ENCODE measurements around the gene MSI2.

MSI2 gene

GRCh38 chr17:57506774-57507127 is 250.4 kb downstream of the MSI2 start:
- no peak for DNase-seq (ENCODE audit: low spot score)

- no peak for DNase-seq (ENCODE audit: low spot score)
Measured at GRCh38 chr17:57507828-57508227, 251.5 kb downstream of the MSI2 start.

GRCh38 chr17:57508671-57509070 is 252.3 kb downstream of the MSI2 start:
- no peak for DNase-seq (ENCODE audit: low spot score)

GRCh38 chr17:57511475-57512123 is 255.3 kb downstream of the MSI2 start:
- DNase-seq (ENCODE audit: low spot score), result no peak

- DNase-seq (ENCODE audit: low spot score), result no peak
Measured at GRCh38 chr17:57512258-57512657, 255.9 kb downstream of the MSI2 start.

- DNase-seq (ENCODE audit: low spot score), result no peak
Measured at GRCh38 chr17:57512691-57513090, 256.4 kb downstream of the MSI2 start.

GRCh38 chr17:57513569-57513968 is 257.2 kb downstream of the MSI2 start:
- DNase-seq (ENCODE audit: low spot score), result no peak

GRCh38 chr17:57514614-57515013 is 258.3 kb downstream of the MSI2 start:
- no peak for DNase-seq (ENCODE audit: low spot score)

- DNase-seq (ENCODE audit: low spot score), result no peak
Measured at GRCh38 chr17:57515662-57516211, 259.4 kb downstream of the MSI2 start.

GRCh38 chr17:57516290-57517230 is 260.2 kb downstream of the MSI2 start:
- peak; percentile 49 for DNase-seq (ENCODE audit: low spot score)

GRCh38 chr17:57517273-57517631 is 260.9 kb downstream of the MSI2 start:
- DNase-seq (ENCODE audit: low spot score), result no peak

GRCh38 chr17:57517632-57518456 is 261.5 kb downstream of the MSI2 start:
- DNase-seq (ENCODE audit: low spot score), result no peak

GRCh38 chr17:57518587-57519581 is 262.6 kb downstream of the MSI2 start:
- DNase-seq (ENCODE audit: low spot score), result no peak

- DNase-seq (ENCODE audit: low spot score), result no peak
Measured at GRCh38 chr17:57519800-57520199, 263.5 kb downstream of the MSI2 start.

- no peak for DNase-seq (ENCODE audit: low spot score)
Measured at GRCh38 chr17:57521606-57522005, 265.3 kb downstream of the MSI2 start.

- no peak for DNase-seq (ENCODE audit: low spot score)
Measured at GRCh38 chr17:57522042-57523005, 266.0 kb downstream of the MSI2 start.

GRCh38 chr17:57523926-57524632 is 267.8 kb downstream of the MSI2 start:
- peak; percentile 76 for DNase-seq (ENCODE audit: low spot score)

GRCh38 chr17:57524839-57525568 is 268.7 kb downstream of the MSI2 start:
- no peak for DNase-seq (ENCODE audit: low spot score)

All from AG08396 (cell line).